Stimulated activated naive CD4-positive, alpha-beta T cell treated with Interleukin-2 at 50 U/mL for 16 hours (primary cell): ENCODE measurements around the gene AFG1L.
"Not testable (repeated sequence)": the region's sequence is repeated elsewhere in the genome, so short reads cannot be mapped to it uniquely, and the experiment has no call there.

Experiments used
- DNase-seq: peaks from one replicate; lab custom pipeline; 2025; lab: John Stamatoyannopoulos, UW

Gene AFG1L

GRCh38 chr6:108558372-108559096 lies 263.7 kb downstream of the AFG1L start:
- DNase-seq: peak; percentile 96

DNA sequence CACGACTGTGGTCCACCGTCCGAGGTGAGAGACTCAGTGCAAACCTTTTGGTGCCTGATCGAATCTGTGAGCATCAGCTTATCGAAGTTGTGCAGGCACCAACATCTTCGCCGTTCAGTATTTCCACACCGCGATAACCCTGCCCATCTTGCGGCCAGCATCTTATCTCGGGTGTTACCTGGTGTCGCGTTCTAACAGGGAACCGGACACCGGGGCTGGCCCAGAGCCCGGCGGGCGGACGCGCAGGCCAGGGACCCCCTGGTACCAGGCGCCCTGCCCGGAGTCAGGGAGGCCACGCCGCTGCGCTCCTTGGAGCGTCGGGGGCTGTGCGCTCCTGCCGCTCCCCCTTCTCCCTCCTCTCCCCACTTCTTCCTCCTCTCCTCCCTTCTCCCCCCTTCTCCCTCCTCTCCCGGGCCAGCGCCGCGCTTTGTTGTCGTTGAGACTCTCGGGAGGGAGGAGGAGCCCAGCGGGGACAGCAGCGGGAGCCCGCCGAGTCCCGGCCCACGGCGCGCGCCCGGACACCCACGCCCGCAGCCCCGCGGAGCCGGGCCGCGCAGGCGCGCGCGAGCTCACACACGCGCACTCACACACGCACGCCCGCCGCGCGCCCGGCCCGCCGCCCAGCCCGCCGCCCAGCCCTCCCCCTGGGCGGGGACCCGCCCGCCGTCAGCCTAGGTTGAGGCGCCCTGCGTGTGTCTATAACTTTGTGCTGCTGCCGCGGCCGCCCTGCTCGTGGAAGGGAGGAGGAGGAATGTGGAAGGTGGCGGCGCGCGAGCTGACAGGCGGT lies 264.4 kb downstream of the AFG1L start:
- peak; percentile 85 for DNase-seq

DNA sequence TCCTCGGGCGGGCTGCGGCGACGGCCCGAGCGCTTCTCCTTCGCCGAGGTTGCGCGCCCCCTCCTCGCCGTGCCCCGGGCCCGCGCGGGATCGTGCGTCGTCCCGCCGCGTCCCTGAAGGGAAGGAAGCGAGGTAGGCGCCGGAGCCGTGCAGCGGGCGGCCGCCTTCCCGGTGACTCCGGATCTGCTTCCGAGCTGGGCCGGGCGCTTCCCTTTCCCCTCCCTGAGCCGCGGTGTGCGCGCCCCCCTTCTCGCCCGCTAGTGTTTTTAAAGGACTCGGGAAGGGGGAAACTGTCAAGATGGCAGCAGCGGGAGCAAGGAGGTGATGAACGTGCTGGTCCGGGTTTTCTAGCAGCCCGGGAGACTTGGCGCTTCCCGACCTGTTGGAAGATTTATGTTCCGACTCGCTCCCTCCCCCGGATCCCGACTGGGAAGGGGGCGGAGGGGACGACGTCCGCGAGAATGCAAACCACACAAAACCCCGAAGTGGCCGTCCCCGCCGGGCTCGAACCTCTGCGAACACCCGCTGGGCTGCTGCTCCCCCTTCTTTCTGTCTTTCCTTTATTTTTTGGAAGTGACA lies 265.1 kb downstream of the AFG1L start:
- no peak for DNase-seq

GRCh38 chr6:108560463-108561308 lies 265.8 kb downstream of the AFG1L start, which contains the start of gene FOXO3:
TSS of gene FOXO3 (plus strand) at chr6:108560917. CDS start at chr6:108561209, 292 bp downstream.
- peak; percentile 58 for DNase-seq

- not testable (repeated sequence) for DNase-seq
Measured at GRCh38 chr6:108561309-108561647, 266.4 kb downstream of the AFG1L start.

- DNase-seq: no peak
Measured at GRCh38 chr6:108561742-108562502, 267.1 kb downstream of the AFG1L start.

- no peak for DNase-seq
Measured at GRCh38 chr6:108562503-108562993, 267.7 kb downstream of the AFG1L start.

GRCh38 chr6:108563292-108563691 lies 268.4 kb downstream of the AFG1L start:
- no peak for DNase-seq

- DNase-seq: no peak
Measured at GRCh38 chr6:108564178-108564577, 269.3 kb downstream of the AFG1L start.

DNA sequence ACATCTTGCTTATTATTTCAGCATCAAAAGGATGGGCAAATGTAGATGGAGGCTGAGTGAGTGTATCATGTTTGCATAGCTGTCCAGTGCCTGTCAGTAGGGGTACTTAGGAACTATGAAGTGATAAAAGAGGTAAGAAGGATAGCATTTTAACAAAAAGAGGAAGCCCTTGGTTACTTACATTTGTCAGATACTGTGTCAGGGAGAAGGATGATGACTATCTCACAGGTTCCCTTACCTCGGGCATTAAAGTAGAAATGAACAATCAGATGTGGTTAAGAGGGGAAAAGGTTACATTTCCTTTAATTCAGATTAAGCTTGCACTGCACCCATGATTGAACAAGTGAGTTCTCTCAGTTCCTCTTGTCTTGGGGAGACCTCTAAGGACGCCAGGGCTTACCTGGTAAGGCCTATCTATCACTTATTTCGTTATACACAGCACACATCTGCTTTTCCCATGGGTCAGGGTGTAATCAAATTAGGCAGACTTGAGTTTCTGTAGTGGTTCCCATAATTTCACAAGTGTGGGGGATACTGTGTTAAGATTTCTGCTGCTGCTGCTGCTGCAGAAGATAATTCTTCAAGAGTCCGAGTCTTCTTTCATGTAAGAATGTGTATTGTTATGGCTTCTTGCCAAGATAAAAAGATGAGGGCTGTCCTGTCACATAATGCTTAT lies 270.4 kb downstream of the AFG1L start:
- no peak for DNase-seq

DNA sequence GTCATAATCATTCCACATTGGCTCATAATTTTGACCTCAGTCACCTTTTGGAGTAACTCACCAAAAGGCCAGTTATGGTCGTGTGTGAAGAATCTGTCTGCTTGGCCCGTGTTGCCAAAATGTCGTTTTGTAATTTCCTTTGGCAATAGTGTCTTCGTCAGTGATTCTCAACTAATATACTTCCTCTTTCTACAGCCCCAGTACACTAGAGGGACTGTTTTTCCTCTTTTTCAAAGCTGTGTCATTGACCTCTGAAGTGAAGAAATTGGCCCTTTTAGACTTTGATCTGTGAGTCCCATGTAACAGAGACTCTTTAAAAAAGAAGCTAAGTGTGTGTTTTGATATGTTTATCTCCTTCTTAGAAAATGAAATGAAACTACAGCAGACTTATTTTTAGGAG lies 271.0 kb downstream of the AFG1L start:
- DNase-seq: no peak

GRCh38 chr6:108566406-108566805 lies 271.6 kb downstream of the AFG1L start:
- no peak for DNase-seq

GRCh38 chr6:108568101-108568500 lies 273.2 kb downstream of the AFG1L start:
- DNase-seq: no peak

DNA sequence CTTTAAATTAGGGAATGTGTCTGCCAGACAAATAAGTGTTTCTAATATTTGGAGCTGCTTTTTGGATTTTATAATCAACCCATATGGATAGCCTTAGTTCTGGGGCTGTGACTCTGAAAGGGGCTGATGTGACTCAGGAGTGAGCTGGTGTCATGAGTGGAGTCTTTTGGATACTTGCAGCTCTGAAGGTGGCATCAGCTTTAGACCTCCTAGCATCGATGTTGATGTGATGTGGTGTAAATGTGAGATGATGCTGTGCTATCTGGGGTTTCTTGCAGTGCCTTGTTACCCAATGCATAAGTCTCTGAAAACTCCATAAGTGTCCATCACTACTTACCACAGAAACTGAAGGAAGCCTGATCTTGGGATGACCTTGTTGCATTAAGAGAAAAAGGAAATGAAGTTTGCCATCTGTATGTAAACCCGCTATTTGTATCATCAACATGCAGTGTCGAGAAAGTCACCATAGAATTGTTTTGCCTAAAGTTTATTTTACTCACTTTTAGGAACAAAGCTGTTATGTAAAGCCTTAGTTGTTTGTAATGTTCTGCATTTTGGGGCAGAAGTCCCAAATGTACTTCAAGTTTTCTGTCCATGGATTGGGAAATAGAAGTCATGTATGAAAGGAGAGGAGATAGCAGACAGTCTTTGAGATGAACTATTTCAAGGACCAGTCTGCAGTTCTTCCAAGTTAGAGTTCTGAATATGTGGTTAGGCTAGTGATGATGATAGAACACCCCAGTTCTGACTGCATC lies 273.9 kb downstream of the AFG1L start:
- DNase-seq: no peak

DNA sequence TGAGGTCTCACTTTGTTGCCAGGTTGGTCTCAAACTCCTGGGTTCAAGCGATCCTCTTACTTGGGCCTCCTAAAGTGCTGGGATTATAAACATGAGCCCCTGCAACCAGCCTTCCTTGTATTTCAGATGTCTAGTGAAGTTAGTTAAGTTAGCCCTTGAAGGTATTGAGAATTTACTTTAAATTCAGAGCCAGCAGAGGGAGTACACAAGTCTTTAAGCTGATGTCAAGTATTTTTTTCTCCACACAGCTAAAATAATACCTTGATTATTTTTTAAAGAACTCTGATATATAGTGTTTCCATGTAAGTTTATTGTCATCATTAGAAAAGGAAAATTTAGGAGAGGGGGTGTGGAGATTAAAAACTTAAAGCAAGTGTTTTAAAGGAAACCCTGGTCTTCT lies 275.7 kb downstream of the AFG1L start:
- no peak for DNase-seq

- DNase-seq: no peak
Measured at GRCh38 chr6:108574457-108575141, 279.7 kb downstream of the AFG1L start.
